Breast epithelium (tissue), 3 donors: ENCODE measurements around the gene TOP3B.

Experiments used
- POLR2A ChIP-seq: fragments of 450-650 bp; IDR thresholded peaks from one replicate; pipeline ENCODE4 v1.6.1; 2016; ENCODE audit warnings: antibody characterized with exemption, mild to moderate bottlenecking, moderate library complexity
- POLR2AphosphoS5 ChIP-seq, 3 donors: sonication (generic); formaldehyde crosslinking; IDR thresholded peaks; one replicate each; pipeline ENCODE4 v1.6.1; 2017; ENCODE audit warnings: antibody characterized with exemption in 3 of 3
- TF ChIP-seq, protein P1 (sequence below), 3 donors: fragments of 450-650 bp; IDR thresholded peaks; one replicate each; pipeline ENCODE4 v1.5.1; 2016 to 2017; ENCODE audit warnings: antibody characterized with exemption in 3 of 3, mild to moderate bottlenecking in 3 of 3, moderate library complexity in 3 of 3

DNA sequence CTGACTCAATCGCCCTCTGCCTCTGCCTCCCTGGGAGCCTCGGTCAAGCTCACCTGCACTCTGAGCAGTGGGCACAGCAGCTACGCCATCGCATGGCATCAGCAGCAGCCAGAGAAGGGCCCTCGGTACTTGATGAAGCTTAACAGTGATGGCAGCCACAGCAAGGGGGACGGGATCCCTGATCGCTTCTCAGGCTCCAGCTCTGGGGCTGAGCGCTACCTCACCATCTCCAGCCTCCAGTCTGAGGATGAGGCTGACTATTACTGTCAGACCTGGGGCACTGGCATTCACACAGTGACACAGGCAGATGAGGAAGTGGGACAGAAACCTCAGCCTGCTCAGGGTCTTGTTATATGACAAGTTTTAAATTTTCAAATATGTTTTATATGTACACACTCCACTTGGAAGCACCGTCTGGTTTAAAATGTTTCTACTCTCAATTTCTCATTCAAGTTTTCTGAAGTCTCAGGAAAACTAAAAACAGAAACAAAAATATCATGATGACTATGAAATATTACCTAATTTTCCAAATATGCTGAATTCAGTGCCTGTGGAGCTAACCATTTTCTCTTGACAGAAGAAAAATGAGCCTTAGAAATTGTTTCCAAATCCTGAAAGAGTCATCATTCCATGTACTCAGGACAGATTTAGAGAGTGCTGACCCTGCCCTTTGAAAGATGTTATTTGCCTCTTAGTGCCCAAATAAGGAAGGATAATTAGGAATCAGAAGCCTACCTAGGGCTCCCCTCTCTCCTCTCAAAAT is 48.8 kb upstream of the TOP3B start:
- TF ChIP-seq, protein P1, sequence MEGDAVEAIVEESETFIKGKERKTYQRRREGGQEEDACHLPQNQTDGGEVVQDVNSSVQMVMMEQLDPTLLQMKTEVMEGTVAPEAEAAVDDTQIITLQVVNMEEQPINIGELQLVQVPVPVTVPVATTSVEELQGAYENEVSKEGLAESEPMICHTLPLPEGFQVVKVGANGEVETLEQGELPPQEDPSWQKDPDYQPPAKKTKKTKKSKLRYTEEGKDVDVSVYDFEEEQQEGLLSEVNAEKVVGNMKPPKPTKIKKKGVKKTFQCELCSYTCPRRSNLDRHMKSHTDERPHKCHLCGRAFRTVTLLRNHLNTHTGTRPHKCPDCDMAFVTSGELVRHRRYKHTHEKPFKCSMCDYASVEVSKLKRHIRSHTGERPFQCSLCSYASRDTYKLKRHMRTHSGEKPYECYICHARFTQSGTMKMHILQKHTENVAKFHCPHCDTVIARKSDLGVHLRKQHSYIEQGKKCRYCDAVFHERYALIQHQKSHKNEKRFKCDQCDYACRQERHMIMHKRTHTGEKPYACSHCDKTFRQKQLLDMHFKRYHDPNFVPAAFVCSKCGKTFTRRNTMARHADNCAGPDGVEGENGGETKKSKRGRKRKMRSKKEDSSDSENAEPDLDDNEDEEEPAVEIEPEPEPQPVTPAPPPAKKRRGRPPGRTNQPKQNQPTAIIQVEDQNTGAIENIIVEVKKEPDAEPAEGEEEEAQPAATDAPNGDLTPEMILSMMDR (IDR thresholded peaks at IDR 0.05), result no peak
- no peak for TF ChIP-seq POLR2A
- TF ChIP-seq POLR2AphosphoS5 (IDR thresholded peaks at IDR 0.05), result no peak
